Superior temporal gyrus (tissue), 1 donor: ENCODE data around the gene ACOT2.

ENCODE experiments used
- DNase-seq: peaks from one replicate; pipeline ENCODE4 v3.0.0-alpha.2; 2016; ENCODE audit errors: extremely low spot score

The ACOT2 gene

DNA sequence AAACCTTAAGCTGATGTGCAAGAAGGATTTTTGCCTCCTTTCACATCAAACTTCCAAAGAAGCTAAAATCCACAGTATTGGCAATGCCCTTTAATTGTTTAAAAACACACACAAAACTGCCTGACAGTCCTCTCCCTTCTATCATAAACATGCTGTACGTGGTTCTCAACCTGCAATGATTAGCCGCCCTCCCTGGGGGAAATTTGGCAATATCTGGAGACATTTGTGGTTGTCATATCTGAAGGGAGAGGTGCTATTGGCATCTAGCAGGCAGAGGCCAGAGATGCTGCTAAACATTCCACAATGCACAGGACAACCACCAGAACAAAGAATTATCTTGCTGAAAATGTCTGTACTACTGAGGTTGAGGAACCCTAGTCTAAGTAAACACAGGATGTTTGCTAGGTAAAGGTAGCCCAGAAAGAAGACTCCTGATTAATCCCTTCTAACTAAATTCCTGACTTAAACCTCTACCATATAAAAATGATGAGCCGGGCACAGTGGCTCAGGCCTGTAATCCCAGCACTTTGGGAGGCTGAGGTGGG, 44.5 kb downstream of the ACOT2 start:
- no peak for DNase-seq

DNA sequence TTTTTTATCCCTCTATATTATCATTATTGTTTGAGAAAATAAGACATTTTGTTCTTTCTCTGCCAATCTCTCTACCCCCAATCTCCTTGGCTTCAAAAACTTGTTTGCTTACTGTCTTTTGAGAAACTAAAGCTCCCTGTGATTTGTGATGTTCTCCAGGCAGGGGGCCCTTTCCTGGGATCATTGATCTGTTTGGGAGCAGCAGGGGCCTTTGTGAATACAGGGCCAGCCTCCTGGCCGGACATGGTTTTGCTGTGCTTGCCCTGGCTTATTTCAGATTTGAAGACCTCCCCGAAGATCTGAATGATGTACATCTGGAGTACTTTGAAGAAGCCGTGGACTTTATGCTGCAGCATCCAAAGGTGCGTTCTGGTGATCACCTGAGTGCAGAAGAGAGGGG, 47.8 kb downstream of the ACOT2 start:
- no peak for DNase-seq

- DNase-seq: no peak
Measured at GRCh38 chr14:73619524-73619923, 50.5 kb downstream of the ACOT2 start.

DNA sequence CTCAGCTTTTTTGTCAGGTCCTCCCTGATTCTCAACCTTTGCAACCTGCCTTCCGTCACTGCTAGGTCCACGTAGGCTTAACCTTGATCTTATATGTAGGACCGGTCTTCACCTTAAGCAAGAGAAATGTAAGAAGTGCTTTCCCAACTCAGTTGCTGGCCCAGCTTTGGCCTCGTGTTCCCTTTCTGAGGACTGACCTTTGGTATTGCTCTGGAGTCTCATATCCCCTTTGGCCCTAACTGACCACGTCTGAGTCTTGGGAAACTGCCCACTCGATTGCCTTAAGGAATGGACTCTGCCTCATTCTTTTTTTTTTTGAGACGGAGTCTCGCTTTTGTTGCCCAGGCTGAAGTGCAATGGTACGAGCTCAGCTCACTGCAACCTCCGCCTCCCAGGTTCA, 51.3 kb downstream of the ACOT2 start:
- DNase-seq: no peak

GRCh38 chr14:73623504-73624054, 54.6 kb downstream of the ACOT2 start:
- no peak for DNase-seq
